Daoy (cell line): Measurements from ENCODE around the gene SBK1. TPM values are rescaled to one million over a fixed set of nuclear protein-coding genes. Genes with fewer than 3 reads are reported as not detected.
"Not testable (repeated sequence)": the region's sequence is repeated elsewhere in the genome, so short reads cannot be mapped to it uniquely, and the experiment has no call there.

Experiments
- DNase-seq: peaks from one replicate; pipeline ENCODE4 v3.0.0-alpha.2; 2015; ENCODE audit warnings: low read depth
- total RNA-seq: library from RNA; depleted of rRNA; stranded (reverse); fragments of >200 nt; shearing (Covaris generic); gene quantifications from 2 replicates; pipeline ENCODE4 v1.2.3, GENCODE V29; 2014

SBK1 gene
- total RNA-seq, 1 experiment from 2014 or later = under 0.01 TPM

DNA sequence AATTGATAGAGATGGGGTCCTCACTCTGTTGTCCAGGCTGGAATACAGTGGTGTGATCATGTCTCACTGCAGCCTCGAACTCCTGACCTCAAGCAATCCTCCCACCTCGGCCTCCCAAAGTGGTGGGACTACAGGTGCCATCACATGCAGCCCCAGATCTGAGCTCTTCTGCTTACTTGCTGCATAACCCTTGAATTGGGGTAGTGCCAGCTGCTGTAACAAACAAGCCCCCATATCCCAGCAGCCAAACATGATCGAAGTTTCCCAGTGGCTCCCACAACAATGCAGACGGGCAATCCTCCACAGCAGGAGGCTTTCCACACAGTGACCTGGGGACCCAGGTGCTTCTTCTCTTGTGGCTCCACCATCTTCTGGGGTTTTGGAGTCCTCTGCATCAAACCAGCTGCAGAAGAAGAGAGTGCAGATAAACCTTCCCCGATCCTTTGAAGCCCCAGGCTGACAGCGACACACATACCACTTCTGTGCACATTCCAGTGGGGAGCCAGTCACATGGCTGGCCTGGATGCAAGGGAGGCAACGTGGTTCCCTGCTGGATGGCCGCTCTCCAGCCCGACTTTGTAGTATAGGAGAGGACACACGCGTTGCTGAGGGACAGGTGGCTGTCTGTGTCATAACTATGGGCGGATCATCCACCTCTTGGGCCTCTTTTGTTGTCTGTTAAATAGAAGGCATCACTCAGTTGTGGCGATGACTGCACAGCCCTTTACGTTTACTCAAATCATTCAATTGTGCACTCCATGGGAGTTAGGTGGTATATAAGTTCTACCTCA, 16.7 kb downstream of the SBK1 start:
- DNase-seq = no peak

DNA sequence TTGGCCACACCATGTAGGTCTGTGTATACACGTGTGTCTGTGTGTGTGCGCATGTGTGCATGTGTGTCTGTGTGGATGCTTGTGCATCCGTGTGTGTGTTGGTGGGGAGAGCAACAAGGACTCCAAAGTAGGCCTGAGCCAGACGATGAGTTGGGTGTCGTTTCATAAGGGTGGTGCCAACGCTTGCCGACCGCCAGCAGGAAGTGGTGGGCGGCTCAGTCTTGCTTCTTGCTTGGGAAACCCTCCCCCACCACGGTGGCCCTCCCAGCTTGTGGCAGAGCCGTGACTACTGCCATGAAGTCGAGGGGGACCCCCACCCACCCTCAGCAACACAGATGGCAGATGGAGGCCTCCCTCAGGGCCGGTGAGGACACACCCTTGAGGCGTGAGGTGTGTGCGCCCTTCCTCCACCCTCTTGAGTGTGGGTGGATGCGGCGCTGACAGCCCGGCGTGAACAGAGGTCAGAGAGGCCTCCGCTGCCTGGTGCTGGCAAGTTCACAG, 17.5 kb downstream of the SBK1 start:
- DNase-seq = no peak

- DNase-seq = no peak
Observed at GRCh38 chr16:28310796-28311195, 18.5 kb downstream of the SBK1 start.

- DNase-seq = no peak
Observed at GRCh38 chr16:28311413-28311812, 19.1 kb downstream of the SBK1 start.

DNA sequence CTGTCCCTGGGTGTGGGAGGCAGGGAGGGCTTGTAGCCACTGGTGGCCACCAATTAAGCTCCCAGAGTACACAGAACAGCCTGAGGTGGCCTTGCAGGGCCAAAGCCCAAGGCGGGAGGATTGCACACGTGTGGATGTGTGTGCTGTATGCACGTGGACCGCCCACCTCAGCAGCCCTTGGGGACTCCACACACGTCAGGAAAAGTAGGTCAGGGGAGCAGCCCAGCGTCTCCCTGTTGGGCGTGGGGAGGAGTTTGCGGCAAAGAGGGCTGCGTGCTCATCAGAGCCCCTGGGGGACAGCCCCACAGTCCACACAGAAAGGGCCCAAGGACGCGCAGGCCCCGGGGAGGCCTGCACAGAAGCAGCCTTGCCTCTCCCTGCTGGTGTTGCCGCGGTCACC, 19.6 kb downstream of the SBK1 start:
- no peak for DNase-seq

DNA sequence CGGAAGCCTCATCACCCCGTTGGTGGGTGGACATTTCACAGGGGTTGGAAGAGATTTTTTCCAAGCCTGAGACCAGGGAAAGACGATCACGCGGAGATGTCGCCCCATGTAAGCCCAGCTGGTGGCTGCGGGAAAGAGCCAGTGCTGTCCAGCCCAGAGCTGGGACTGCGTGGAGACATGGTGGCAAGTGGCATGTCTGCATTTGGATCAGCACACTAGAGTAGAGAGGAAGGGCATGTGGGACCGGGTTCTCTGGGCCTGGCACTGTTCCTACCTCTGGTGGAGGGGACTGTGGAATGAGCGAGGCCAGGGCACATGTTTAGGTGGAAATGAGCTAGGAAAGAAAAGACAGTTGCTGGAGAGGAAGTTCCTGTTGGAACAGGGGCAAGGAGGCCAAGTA, 20.0 kb downstream of the SBK1 start:
- DNase-seq = no peak

DNA sequence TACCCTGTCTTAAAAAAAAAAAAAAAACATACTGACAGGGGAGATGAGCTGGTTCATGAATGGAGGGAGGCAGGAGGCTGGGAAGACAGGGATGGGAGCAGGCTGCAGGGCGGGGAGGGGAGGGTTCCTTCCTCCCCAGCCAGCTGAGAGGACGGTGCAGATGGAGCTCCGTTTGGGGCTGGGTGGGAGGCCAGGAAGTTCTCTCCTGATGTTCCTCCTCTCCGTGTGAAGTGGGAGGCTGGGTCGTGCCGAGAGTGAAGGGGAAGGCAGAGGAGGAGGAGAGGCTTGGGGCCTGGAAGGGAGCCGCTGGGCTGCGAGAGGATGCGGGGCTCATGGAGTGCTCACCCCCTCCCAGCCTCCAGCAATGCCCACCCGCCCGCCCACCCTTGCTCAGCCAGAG, 21.3 kb downstream of the SBK1 start:
- DNase-seq = no peak

DNA sequence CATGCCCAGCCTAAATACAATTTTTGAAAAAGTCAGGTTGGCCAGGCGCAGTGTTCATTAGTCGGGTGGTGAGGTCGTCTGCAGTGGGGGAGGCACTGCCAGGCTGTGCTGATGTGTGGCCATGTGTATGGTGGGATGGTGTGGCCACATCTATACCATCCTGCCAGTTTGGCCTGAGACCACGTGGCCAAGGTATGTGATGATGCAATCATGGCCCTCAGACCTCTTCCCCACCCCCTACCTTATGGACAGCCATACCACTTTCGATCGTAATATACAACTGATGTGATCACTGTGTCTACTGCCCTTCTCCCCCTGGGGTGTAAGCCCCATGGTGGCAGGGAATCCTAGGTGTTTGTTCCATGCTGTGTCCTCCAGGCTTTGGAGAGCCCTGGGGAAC, 23.7 kb downstream of the SBK1 start:
- no peak for DNase-seq

DNA sequence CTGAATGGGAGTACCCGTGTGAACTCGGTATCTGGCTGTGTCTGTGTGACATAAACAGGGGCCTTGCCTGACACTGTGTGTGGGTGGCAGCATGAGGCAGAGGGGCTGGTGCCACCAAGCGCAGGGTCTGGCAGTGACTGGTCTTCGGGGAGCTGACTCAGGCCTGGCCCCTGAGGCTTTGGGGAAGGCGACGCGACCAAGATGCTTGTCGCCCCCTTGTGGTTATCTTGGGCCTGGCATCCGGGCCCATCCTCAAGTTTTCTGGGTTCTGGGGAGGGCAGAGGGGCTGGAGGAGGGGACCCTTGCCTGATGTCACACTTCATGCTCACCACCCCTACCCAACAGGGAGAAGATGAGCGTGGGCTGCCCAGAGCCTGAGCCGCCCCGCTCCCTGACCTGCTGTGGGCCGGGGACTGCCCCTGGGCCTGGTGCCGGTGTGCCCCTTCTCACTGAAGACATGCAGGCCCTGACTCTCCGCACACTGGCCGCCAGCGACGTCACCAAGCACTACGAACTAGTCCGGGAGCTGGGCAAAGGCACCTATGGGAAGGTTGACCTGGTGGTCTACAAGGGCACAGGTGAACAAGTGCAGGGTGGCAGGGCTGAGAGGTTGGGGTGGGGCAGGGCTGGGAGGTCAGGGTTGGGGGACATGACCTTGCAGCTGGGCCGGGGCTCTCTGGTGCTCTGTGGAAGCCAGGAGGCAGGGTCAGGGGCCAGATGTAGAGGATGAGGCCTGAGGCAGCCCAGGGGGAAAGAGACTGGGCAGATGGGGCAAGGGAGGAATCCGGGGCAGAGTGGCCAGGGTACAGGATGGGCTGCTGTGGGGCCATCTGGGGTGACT, 24.9 kb downstream of the SBK1 start:
- peak; percentile 63 for DNase-seq

DNA sequence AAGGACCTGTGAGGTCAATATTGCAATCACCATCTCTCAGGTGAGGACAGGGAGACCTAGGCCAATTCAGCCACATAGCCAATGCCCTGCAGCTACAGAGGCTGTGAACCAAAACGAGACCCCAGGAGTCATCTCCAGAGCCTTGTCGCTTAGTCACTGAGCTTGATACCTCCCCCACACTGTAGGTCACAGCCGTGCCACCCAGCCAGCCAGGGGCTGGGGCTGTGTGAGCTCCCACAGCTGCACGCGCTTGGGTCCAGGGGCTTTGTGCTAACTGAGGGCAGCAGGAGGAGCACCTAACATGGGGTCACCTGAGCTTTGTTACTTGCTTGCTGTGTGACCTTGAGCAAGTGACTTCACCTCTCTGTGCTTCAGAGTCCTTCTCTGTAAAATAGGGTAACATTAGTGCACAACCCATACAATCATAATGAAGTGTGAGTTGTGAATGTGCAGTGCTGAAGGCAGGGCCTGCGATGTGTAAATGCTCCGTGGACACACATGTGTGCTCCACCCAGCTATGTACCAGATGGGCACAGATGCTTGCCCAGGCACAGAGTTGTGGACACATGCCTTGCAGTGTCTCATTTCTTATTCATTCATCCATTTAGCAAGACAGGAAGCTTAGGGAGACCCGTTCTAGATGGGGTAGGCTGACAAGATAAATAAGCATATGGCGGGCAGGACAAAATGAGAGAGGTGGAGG, 25.9 kb downstream of the SBK1 start:
- no peak for DNase-seq

GRCh38 chr16:28319476-28320022, 27.2 kb downstream of the SBK1 start:
- no peak for DNase-seq

DNA sequence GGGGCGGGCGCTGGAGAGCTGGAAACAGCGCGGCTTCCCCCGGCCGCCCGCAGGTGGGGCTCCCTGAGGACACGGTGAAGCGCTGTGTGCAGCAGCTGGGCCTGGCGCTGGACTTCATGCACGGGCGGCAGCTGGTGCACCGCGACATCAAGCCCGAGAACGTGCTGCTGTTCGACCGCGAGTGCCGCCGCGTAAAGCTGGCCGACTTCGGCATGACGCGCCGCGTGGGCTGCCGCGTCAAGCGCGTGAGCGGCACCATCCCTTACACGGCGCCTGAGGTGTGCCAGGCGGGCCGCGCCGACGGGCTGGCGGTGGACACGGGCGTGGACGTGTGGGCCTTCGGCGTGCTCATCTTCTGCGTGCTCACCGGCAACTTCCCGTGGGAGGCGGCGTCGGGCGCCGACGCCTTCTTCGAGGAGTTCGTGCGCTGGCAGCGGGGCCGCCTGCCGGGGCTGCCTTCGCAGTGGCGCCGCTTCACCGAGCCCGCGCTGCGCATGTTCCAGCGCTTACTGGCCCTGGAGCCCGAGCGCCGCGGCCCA, 27.8 kb downstream of the SBK1 start:
- no peak for DNase-seq

DNA sequence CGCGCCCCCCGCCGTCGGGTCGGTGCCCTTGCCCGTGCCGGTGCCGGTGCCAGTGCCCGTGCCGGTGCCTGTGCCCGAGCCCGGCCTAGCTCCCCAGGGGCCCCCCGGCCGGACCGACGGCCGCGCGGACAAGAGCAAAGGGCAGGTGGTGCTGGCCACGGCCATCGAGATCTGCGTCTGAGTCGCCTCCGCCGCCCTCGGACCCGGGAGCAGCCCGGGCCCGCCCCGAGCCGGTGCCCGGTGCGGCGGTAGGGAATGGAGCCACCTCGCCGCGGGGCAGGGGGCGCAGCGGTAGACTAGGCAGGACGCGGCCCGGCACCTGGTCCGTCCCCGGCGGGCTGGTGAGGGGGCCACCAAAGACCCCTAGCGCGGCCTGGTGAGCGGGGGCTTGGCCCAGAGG, 28.4 kb downstream of the SBK1 start:
- DNase-seq = no peak

- peak; percentile 39 for DNase-seq
Observed at GRCh38 chr16:28321700-28322411, 29.5 kb downstream of the SBK1 start.

DNA sequence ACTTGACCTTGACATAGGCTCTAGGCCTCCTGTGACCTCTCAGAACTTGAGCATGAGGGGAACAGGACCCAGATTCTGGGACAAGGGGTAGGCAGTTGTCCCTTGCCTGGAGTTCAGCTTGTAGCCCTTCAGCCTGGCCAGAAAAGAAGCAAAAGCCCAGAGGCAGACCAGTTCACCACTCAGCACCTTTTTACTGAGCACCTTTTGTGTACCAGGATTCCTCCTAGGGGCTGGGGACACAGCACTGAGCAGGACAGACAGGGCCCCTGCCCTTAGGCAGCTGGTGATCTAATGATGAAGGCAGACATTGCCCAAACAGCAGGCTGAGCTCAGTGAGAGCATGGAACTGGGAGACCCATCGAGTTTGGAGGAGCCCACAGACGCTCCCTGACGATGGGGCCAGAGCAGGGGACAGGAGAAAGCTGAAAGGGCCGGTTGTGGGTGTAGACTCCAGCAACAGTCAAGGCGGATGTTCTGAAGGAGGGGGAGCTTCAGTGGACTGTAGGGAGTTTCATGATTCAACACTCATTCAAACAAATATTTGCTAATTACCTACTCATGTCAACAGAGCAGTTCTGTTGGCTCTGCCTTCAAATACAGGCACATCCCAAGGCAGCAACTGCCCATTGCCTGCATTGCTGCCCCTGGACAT, 32.0 kb downstream of the SBK1 start:
- DNase-seq = no peak

DNA sequence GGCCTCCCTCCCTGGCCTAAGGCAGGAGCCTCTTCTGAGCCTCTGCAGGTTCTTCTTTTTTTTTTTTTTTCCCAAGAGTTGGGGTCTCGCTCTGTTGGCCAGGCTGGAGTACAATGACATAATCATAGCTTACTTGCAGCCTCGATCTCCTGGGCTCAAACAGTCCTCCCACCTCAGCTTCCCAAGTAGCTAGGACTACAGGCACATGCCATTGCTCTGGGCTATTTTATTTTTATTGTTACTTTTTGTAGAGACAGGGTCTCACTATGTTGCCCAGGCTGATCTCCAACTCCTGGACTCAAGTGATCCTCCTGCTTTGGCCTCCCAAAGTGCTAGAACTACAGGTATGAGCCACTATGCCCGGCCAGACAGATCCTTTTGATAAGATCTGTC, 32.6 kb downstream of the SBK1 start:
- DNase-seq = no peak

- DNase-seq = peak; percentile 53
Observed at GRCh38 chr16:28326881-28327610, 34.7 kb downstream of the SBK1 start.

DNA sequence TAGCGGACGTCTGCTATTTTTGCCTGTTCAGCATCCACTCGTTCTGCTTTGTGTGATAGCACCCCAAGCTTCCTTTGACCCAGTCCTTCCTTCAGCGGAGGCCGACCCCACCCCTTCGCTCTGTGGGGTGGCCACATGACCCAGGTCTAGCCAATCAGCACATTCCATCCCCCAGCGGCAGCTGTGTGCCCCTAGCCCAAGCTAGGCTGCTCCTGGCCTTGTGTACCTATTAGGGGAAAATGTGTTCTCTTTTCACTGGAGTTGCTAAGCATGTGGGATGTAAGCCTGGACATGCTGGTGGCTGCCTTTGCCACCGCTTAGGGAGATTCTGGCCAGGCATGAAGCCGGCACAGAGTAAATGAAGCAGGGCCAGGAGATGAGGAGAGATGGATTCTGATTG, 37.9 kb downstream of the SBK1 start:
- DNase-seq = not testable (repeated sequence)

- not testable (repeated sequence) for DNase-seq
Observed at GRCh38 chr16:28330981-28331380, 38.7 kb downstream of the SBK1 start.

GRCh38 chr16:28332632-28333031, 40.3 kb downstream of the SBK1 start:
- DNase-seq = not testable (repeated sequence)
